Measurements from ENCODE around the gene USF3.

USF3 gene

GRCh38 chr3:113698213-113698742 is 1.8 kb upstream of the USF3 start:
- DNase-seq (ENCODE audit: low read depth): no peak

- DNase-seq (ENCODE audit: low read depth): no peak
These were observed 1.2 kb upstream of the USF3 start for GRCh38 chr3:113697500-113698090.

- DNase-seq (ENCODE audit: low read depth): peak; percentile 98
These were observed 437 bp upstream of the USF3 start for GRCh38 chr3:113696658-113697499.

GRCh38 chr3:113695431-113695785 is 1.0 kb downstream of the USF3 start:
- DNase-seq (ENCODE audit: low read depth): no peak

DNA sequence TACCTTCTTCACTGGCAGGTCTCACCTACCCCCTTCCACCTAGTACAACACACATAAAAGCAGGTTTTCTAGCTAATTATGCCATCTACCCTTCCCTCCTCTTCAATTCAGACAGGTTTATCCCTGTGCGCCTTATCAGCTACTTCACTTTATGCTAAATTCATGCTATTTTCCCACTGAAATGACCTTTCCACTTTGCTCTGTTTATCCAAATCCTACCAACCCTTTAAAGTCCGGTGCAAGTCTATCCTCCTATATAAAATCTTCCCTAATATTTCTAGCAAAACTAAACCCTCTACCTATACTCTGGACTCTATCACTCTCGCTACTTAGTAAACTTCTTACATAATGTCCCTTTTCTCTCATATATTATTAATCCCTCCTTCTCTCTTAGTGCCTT is 6.0 kb downstream of the USF3 start:
- no peak for DNase-seq (ENCODE audit: low read depth)

GRCh38 chr3:113685956-113686721 is 10.3 kb downstream of the USF3 start:
- DNase-seq (ENCODE audit: low read depth): no peak

DNA sequence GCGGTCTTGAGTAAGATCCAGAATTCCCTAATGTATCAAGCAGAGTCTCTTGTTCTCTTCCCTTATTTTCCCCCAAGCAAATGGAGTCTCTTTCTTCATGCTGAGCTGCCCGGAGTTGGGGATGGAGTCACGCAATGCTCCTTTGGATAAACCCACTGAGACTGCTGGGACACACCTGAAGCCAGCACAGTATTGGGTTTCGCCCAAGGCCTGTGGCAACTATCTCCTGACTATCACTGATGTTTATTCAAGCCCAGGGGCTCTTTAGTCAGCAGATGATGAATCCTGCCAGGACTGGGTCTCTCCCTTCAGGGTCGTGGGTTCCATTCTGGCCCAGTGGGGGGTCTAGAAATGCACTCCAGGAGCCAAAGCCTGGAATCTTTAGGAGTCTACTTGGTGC is 11.3 kb downstream of the USF3 start:
- DNase-seq (ENCODE audit: low read depth): no peak

DNA sequence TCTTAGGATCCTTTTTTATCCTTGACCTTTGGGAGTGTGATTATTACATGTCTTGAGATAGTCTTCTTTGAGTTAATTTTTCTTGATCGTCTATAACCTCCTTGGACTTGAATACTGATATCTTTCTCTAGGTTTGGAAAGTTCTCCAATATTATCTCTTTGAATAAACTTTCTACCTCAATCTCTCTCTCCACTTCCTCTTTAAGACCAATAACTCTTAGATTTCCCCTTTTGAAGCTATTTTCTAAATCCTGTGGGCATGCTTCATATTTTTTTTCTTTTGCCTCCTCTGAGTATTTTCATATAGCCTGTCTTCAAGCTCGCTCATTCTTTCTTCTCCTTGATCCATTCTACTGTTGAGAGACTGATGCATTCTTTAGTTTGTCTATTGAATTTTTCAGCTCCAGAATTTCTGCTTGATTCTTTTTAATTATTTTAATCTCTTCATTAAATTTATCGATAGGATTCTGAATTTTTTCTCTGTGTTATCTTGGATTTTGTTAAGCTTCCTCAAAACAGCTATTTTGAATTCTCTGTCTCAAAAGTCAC is 12.1 kb downstream of the USF3 start:
- DNase-seq (ENCODE audit: low read depth): no peak

- no peak for DNase-seq (ENCODE audit: low read depth)
These were observed 17.7 kb downstream of the USF3 start for GRCh38 chr3:113678773-113679172.

GRCh38 chr3:113677737-113678136 is 18.7 kb downstream of the USF3 start:
- no peak for DNase-seq (ENCODE audit: low read depth)

GRCh38 chr3:113676261-113676660 is 20.2 kb downstream of the USF3 start:
- DNase-seq (ENCODE audit: low read depth): no peak

- DNase-seq (ENCODE audit: low read depth): no peak
These were observed 22.8 kb downstream of the USF3 start for GRCh38 chr3:113673593-113673992.

GRCh38 chr3:113668015-113668414 is 28.4 kb downstream of the USF3 start:
- no peak for DNase-seq (ENCODE audit: low read depth)

GRCh38 chr3:113664523-113665094 is 31.8 kb downstream of the USF3 start:
- no peak for DNase-seq (ENCODE audit: low read depth)

GRCh38 chr3:113663761-113664160 is 32.7 kb downstream of the USF3 start:
- DNase-seq (ENCODE audit: low read depth): no peak

- DNase-seq (ENCODE audit: low read depth): no peak
These were observed 33.1 kb downstream of the USF3 start for GRCh38 chr3:113663324-113663750.

- no peak for DNase-seq (ENCODE audit: low read depth)
These were observed 33.6 kb downstream of the USF3 start for GRCh38 chr3:113662824-113663223.

DNA sequence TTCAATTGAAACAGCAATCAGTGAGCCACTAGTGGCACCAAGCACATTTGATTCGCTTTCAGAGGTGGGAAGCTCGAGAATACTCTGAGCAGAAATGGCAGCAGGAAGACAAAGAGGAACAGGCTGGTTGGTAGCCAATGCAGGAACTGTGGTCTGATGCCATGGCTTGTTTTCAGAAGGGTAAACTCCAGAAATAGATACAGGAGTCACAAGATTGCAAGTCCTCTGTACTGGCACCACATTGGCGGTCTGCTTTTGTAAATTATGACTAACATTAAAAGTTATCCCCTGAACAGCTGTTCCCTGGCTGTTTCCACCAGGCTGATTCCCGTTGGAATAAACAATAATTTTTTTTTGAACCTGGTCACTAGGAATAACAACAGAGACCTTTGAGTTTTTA is 35.5 kb downstream of the USF3 start:
- no peak for DNase-seq (ENCODE audit: low read depth)

- no peak for DNase-seq (ENCODE audit: low read depth)
These were observed 36.0 kb downstream of the USF3 start for GRCh38 chr3:113660458-113660857.

GRCh38 chr3:113659996-113660395 is 36.4 kb downstream of the USF3 start:
- no peak for DNase-seq (ENCODE audit: low read depth)

DNA sequence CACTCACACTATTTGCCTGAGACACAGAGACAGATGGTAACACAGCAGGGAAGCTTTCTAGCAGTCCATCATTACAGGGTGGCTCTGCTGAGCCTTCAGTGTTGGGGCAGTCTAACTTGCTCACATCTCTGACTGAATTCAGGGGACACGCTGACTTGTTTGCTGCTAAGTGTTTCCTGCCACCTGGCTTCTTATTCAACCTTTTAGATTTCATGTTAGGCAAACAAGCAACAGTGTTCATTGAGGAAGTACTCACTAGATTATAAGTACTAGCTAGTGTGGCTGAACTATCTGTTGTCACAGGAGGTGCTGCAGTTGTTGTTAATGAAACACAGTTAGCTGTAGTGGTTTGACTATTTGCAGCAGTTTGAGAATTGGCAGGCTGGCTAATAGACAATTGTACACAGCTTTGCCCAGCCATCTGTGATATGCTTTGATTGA is 37.3 kb downstream of the USF3 start:
- DNase-seq (ENCODE audit: low read depth): no peak

GRCh38 chr3:113658107-113658506 is 38.3 kb downstream of the USF3 start:
- DNase-seq (ENCODE audit: low read depth): no peak

All from stimulated activated CD8-positive, alpha-beta memory T cell treated with anti-CD3 and anti-CD28 coated beads, Interleukin-12 subunit alpha, Interleukin-12 subunit beta, amount 100 ng/mL, for 1 hour (primary cell).